OCI-LY7 (cell line): Measurements from ENCODE around the gene UBL4A. TPM values are rescaled to one million over a fixed set of nuclear protein-coding genes. Genes with fewer than 3 reads are reported as not detected.

Experiments used
- BruUV-seq: library from RNA; stranded (reverse); fragments of 400-500 nt; replicated peaks from 2 replicates; lab custom pipeline; 2021; lab: Mats Ljungman, UMichigan
- CTCF ChIA-PET: fragments of 300-600 bp; sonication (Branson Sonifier 250); formaldehyde crosslinking; loops from one replicate; lab custom pipeline; 2022; ENCODE audit warnings: antibody characterized with exemption; ENCODE audit not compliant: unreplicated experiment; lab: Charles Lee
- POLR2A ChIA-PET: fragments of 300-600 bp; sonication (Branson Sonifier 250); formaldehyde crosslinking; loops from one replicate; lab custom pipeline; 2022; ENCODE audit warnings: antibody characterized with exemption; lab: Charles Lee
- DNase-seq: peaks from one replicate; pipeline ENCODE4 v3.0.0-alpha.2; 2015; ENCODE audit warnings: low spot score
- H2AFZ ChIP-seq: fragments of 200-600 bp; sonication (generic), shearing (Covaris generic); 2 replicates; pipeline ENCODE4 v1.6.1; 2014; ENCODE audit warnings: mild to moderate bottlenecking, antibody characterized with exemption, low read length, moderate library complexity
- H3K27ac ChIP-seq: fragments of 200-600 bp; sonication (generic); 2 replicates; pipeline ENCODE4 v1.5.1; 2014; ENCODE audit warnings: mixed run types, low read depth, mild to moderate bottlenecking, moderate library complexity, low read length, inconsistent platforms; ENCODE audit not compliant: poor library complexity, severe bottlenecking
- H3K36me3 ChIP-seq: fragments of 200-600 bp; sonication (generic); 2 replicates; pipeline ENCODE4 v1.6.1; 2014; ENCODE audit warnings: mild to moderate bottlenecking, antibody characterized with exemption, low read length, moderate library complexity, mixed read lengths; ENCODE audit not compliant: insufficient read depth
- H3K4me1 ChIP-seq: fragments of 200-600 bp; sonication (generic); 2 replicates; pipeline ENCODE4 v1.5.1; 2014; ENCODE audit warnings: mild to moderate bottlenecking, low read length; ENCODE audit not compliant: insufficient read depth, poor library complexity, severe bottlenecking
- H3K4me2 ChIP-seq: fragments of 200-600 bp; sonication (generic); 2 replicates; pipeline ENCODE4 v1.6.1; 2014; ENCODE audit warnings: mild to moderate bottlenecking, low read length
- H3K4me3 ChIP-seq: fragments of 200-600 bp; sonication (generic); 2 replicates; pipeline ENCODE4 v1.5.1; 2014; ENCODE audit warnings: mild to moderate bottlenecking, low read depth, low read length; ENCODE audit not compliant: poor library complexity, severe bottlenecking
- H3K79me2 ChIP-seq: fragments of 200-600 bp; sonication (generic); 2 replicates; pipeline ENCODE4 v1.6.1; 2016; ENCODE audit warnings: low read depth, mild to moderate bottlenecking, low read length, moderate library complexity, mixed read lengths; ENCODE audit not compliant: insufficient read depth
- H3K9me2 ChIP-seq: fragments of 200-600 bp; sonication (generic); 2 replicates; pipeline ENCODE4 v1.6.1; 2016; ENCODE audit warnings: mild to moderate bottlenecking, low read length, mixed read lengths; ENCODE audit not compliant: insufficient read depth
- H3K9me3 ChIP-seq: fragments of 200-600 bp; sonication (generic); 2 replicates; pipeline ENCODE4 v1.6.1; 2014; ENCODE audit warnings: mild to moderate bottlenecking, mixed run types, low read length, mixed read lengths
- H4K20me1 ChIP-seq: fragments of 200-600 bp; sonication (generic); 2 replicates; pipeline ENCODE4 v1.6.1; 2014; ENCODE audit warnings: mild to moderate bottlenecking, antibody characterized with exemption, low read length, moderate library complexity, mixed read lengths; ENCODE audit not compliant: insufficient read depth
- EZH2phosphoT487 ChIP-seq: fragments of 200-600 bp; sonication (generic); IDR thresholded peaks from 2 replicates; pipeline ENCODE4 v1.6.1; 2018; ENCODE audit warnings: low read depth, borderline replicate concordance, mild to moderate bottlenecking, mixed run types, antibody characterized with exemption, low read length, moderate library complexity, mixed read lengths
- intact Hi-C: fragments of 100-400 bp; cut with micrococcal nuclease; formaldehyde crosslinking; loops from one replicate; pipeline ENCODE4 v1.10.0; 2022; ENCODE audit not compliant: unreplicated experiment
- total RNA-seq, 2 experiments: library from RNA; depleted of rRNA in 1 of 2; stranded (reverse); fragments of >200 nt in 1 of 2; shearing (Covaris generic) in 1 of 2; gene quantifications; 2 replicates each; pipeline ENCODE4 v1.2.3, GENCODE V29; 2014 to 2022
- TF ChIP-seq, protein P1 (sequence below): fragments of 200-600 bp; sonication (generic); conservative IDR thresholded peaks from 2 replicates; pipeline ENCODE4 v1.5.1; 2014; ENCODE audit warnings: mild to moderate bottlenecking, antibody characterized with exemption, low read length, moderate library complexity, mixed read lengths

Gene UBL4A
- total RNA-seq, 2 experiments from 2014 or later: 49.7 to 89.9 TPM

- no peaks in the 10 kb centered on the region for H4K20me1 ChIP-seq
- CTCF ChIA-PET: no interaction called here
- TF ChIP-seq, protein P1, sequence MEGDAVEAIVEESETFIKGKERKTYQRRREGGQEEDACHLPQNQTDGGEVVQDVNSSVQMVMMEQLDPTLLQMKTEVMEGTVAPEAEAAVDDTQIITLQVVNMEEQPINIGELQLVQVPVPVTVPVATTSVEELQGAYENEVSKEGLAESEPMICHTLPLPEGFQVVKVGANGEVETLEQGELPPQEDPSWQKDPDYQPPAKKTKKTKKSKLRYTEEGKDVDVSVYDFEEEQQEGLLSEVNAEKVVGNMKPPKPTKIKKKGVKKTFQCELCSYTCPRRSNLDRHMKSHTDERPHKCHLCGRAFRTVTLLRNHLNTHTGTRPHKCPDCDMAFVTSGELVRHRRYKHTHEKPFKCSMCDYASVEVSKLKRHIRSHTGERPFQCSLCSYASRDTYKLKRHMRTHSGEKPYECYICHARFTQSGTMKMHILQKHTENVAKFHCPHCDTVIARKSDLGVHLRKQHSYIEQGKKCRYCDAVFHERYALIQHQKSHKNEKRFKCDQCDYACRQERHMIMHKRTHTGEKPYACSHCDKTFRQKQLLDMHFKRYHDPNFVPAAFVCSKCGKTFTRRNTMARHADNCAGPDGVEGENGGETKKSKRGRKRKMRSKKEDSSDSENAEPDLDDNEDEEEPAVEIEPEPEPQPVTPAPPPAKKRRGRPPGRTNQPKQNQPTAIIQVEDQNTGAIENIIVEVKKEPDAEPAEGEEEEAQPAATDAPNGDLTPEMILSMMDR: no peak
- DNase-seq: peak; percentile 60
- H3K9me3 ChIP-seq: no peaks in the 10 kb centered on the region
- H3K27ac ChIP-seq: no peak overlapping the region
- H3K4me1 ChIP-seq: peaks cover 9% of the 10 kb centered on the region
- POLR2A ChIA-PET: interaction anchor here (0.7 kb wide), 1 partner anchor 24 kb away, joined by 3 read pairs; no protein-coding TSS in a partner anchor
- intact Hi-C loops: no loop called here
- H2AFZ ChIP-seq: peak overlapping the region; percentile 61; the same call in 1 of the 2 replicates
- H3K36me3 ChIP-seq: no peaks in the 10 kb centered on the region
- peak overlapping the region; percentile 64 for H3K4me2 ChIP-seq
- BruUV-seq: no TSS peak
- peak overlapping the region; percentile 61 for H3K4me3 ChIP-seq
- no peaks in the 10 kb centered on the region for H3K9me2 ChIP-seq
- H3K79me2 ChIP-seq: no peaks in the 10 kb centered on the region
Observed at GRCh38 chrX:154457491-154458115, 28.8 kb downstream of the UBL4A start.

GRCh38 chrX:154452823-154453222 is 33.6 kb downstream of the UBL4A start:
- CTCF ChIA-PET: no interaction called here
- BruUV-seq: no TSS peak

GRCh38 chrX:154450312-154450711 is 36.1 kb downstream of the UBL4A start:
- POLR2A ChIA-PET: no interaction called here
- CTCF ChIA-PET: no interaction called here
- BruUV-seq: no TSS peak
- Histone ChIP-seq H3K27ac (no peak overlapping the region), H3K9me2 (no peaks in the 10 kb centered on the region), H2AFZ (no peak overlapping the region), H3K4me1 (no peaks in the 10 kb centered on the region), H3K4me3 (no peak overlapping the region), H4K20me1 (no peaks in the 10 kb centered on the region), H3K4me2 (no peak overlapping the region), H3K9me3 (no peaks in the 10 kb centered on the region), H3K79me2 (no peaks in the 10 kb centered on the region), H3K36me3 (no peaks in the 10 kb centered on the region)
- intact Hi-C loops: no loop called here
- TF ChIP-seq, protein P1: no peak
- TF ChIP-seq EZH2phosphoT487: no peak
- DNase-seq: no peak

More at GRCh38 chrX:154452823-154453222, 33.6 kb downstream of the UBL4A start:
- Histone ChIP-seq H3K27ac (no peak overlapping the region), H3K79me2 (no peaks in the 10 kb centered on the region), H3K4me1 (no peaks in the 10 kb centered on the region), H3K4me2 (no peak overlapping the region), H2AFZ (no peak overlapping the region), H3K4me3 (no peak overlapping the region), H3K9me3 (no peaks in the 10 kb centered on the region), H4K20me1 (no peaks in the 10 kb centered on the region), H3K36me3 (no peaks in the 10 kb centered on the region), H3K9me2 (no peaks in the 10 kb centered on the region)
- no peak for DNase-seq
- intact Hi-C loops: no loop called here
- POLR2A ChIA-PET: interaction anchor here (0.7 kb wide), 1 partner anchor 26 kb away, joined by 3 read pairs; no protein-coding TSS in a partner anchor
- TF ChIP-seq, protein P1: no peak
- no peak for TF ChIP-seq EZH2phosphoT487
